HepG2 (cell line): Measurements from ENCODE around the gene ATOSB. TPM values are rescaled to one million over a fixed set of nuclear protein-coding genes. Genes with fewer than 3 reads are reported as not detected.

Experiments
- EEA1 ChIP-seq: sonication (generic); formaldehyde crosslinking; IDR thresholded peaks from 2 replicates; pipeline ENCODE4 v1.5.1; 2020; ENCODE audit warnings: mild to moderate bottlenecking, missing genetic modification reagents, borderline replicate concordance
- ETV5 ChIP-seq: IDR thresholded peaks from 2 replicates; pipeline ENCODE4 v1.6.1; 2018; ENCODE audit warnings: missing biosample characterization, missing genetic modification reagents, inconsistent platforms, borderline replicate concordance
- FIP1L1 ChIP-seq: fragments of 200-400 bp; formaldehyde crosslinking; IDR thresholded peaks from 2 replicates; pipeline ENCODE4 v1.6.1; 2018; ENCODE audit warnings: low read depth, mild to moderate bottlenecking, low read length, moderate library complexity, borderline replicate concordance; ENCODE audit not compliant: insufficient read depth
- FOXP4 ChIP-seq: sonication (generic); formaldehyde crosslinking; IDR thresholded peaks from 2 replicates; pipeline ENCODE4 v1.4.0; 2020; ENCODE audit warnings: missing genetic modification reagents
- GLI4 ChIP-seq: sonication (generic); formaldehyde crosslinking; IDR thresholded peaks from 2 replicates; pipeline ENCODE4 v1.5.1; 2020; ENCODE audit warnings: missing genetic modification reagents, mild to moderate bottlenecking, moderate library complexity, borderline replicate concordance
- HDAC6 ChIP-seq: fragments of 200-600 bp; sonication (generic); IDR thresholded peaks from 2 replicates; pipeline ENCODE4 v1.7.0; 2017; ENCODE audit warnings: mild to moderate bottlenecking, antibody characterized with exemption, low read length, low read depth
- HNRNPH1 ChIP-seq: fragments of 200-400 bp; formaldehyde crosslinking; optimal IDR thresholded peaks from 2 replicates; pipeline ENCODE3; 2017; ENCODE audit warnings: mild to moderate bottlenecking, low read depth, low read length
- HOXA7 ChIP-seq: sonication (generic); formaldehyde crosslinking; IDR thresholded peaks from 2 replicates; pipeline ENCODE4 v1.8.1; 2022; ENCODE audit warnings: mild to moderate bottlenecking, missing genetic modification reagents, moderate library complexity
- KDM4B ChIP-seq: sonication (generic); formaldehyde crosslinking; IDR thresholded peaks from 2 replicates; pipeline ENCODE4 v1.4.0; 2020; ENCODE audit warnings: missing genetic modification reagents
- MED13 ChIP-seq: sonication (generic); formaldehyde crosslinking; IDR thresholded peaks from 2 replicates; pipeline ENCODE4 v1.5.0; 2020; ENCODE audit warnings: missing genetic modification reagents
- MIXL1 ChIP-seq: IDR thresholded peaks from 2 replicates; pipeline ENCODE4 v1.6.1; 2016
- MTA3 ChIP-seq: sonication (generic); formaldehyde crosslinking; IDR thresholded peaks from 2 replicates; pipeline ENCODE4 v1.4.0; 2020; ENCODE audit warnings: missing genetic modification reagents
- NCOR1 ChIP-seq: fragments of 200-600 bp; sonication (generic); IDR thresholded peaks from 2 replicates; pipeline ENCODE4 v1.7.0; 2017; ENCODE audit warnings: antibody characterized with exemption, low read length, borderline replicate concordance
- RAD21 ChIP-seq: fragments of 450-650 bp; formaldehyde crosslinking; IDR thresholded peaks from 2 replicates; pipeline ENCODE4 v1.5.0; 2020; ENCODE audit warnings: mild to moderate bottlenecking
- RFX1 ChIP-seq: fragments of 450-650 bp; IDR thresholded peaks from 2 replicates; pipeline ENCODE4 v1.6.1; 2017
- RFX5 ChIP-seq: IDR thresholded peaks from 2 replicates; pipeline ENCODE4 v1.6.1; 2011; ENCODE audit warnings: low read depth, low read length, improper control_type of control experiment
- SIX1 ChIP-seq: sonication (generic); formaldehyde crosslinking; IDR thresholded peaks from 2 replicates; pipeline ENCODE4 v1.4.0; 2020; ENCODE audit warnings: missing genetic modification reagents, borderline replicate concordance
- SMC3 ChIP-seq: IDR thresholded peaks from 2 replicates; pipeline ENCODE4 v1.6.1; 2011; ENCODE audit warnings: low read length, improper control_type of control experiment
- SOX5 ChIP-seq: IDR thresholded peaks from 2 replicates; pipeline ENCODE4 v1.6.1; 2016; ENCODE audit warnings: borderline replicate concordance
- TAF1 ChIP-seq: sonication (generic); formaldehyde crosslinking; IDR thresholded peaks from 2 replicates; pipeline ENCODE4 v1.4.0; 2020; ENCODE audit warnings: missing genetic modification reagents
- TRIM22 ChIP-seq: fragments of 450-650 bp; IDR thresholded peaks from 2 replicates; pipeline ENCODE4 v1.6.1; 2017
- TRIM24 ChIP-seq: sonication (generic); formaldehyde crosslinking; IDR thresholded peaks from 2 replicates; pipeline ENCODE4 v1.8.0; 2022; ENCODE audit warnings: mild to moderate bottlenecking, missing genetic modification reagents
- ZBTB21 ChIP-seq: sonication (generic); formaldehyde crosslinking; IDR thresholded peaks from 2 replicates; pipeline ENCODE4 v1.4.0; 2020; ENCODE audit warnings: missing genetic modification reagents
- ZKSCAN5 ChIP-seq: sonication (generic); formaldehyde crosslinking; IDR thresholded peaks from 2 replicates; pipeline ENCODE4 v1.5.1; 2020; ENCODE audit warnings: mild to moderate bottlenecking, missing genetic modification reagents
- ZKSCAN8 ChIP-seq: IDR thresholded peaks from 2 replicates; pipeline ENCODE4 v1.6.1; 2016; ENCODE audit warnings: borderline replicate concordance, missing genetic modification reagents, missing compliant biosample characterization
- ZNF230 ChIP-seq: sonication (generic); formaldehyde crosslinking; IDR thresholded peaks from 2 replicates; pipeline ENCODE4 v1.4.0; 2020; ENCODE audit warnings: mild to moderate bottlenecking, missing genetic modification reagents
- ZNF326 ChIP-seq: sonication (generic); formaldehyde crosslinking; IDR thresholded peaks from 2 replicates; pipeline ENCODE4 v1.4.0; 2020; ENCODE audit warnings: missing genetic modification reagents, borderline replicate concordance
- ZNF432 ChIP-seq: sonication (generic); formaldehyde crosslinking; IDR thresholded peaks from 2 replicates; pipeline ENCODE4 v1.5.0; 2020; ENCODE audit warnings: missing genetic modification reagents, mild to moderate bottlenecking, borderline replicate concordance
- ZNF660 ChIP-seq: sonication (generic); formaldehyde crosslinking; IDR thresholded peaks from 2 replicates; pipeline ENCODE4 v1.5.1; 2020; ENCODE audit warnings: mild to moderate bottlenecking, low read depth, missing genetic modification reagents, borderline replicate concordance
- ZNF674 ChIP-seq: sonication (generic); formaldehyde crosslinking; IDR thresholded peaks from 2 replicates; pipeline ENCODE4 v1.5.0; 2020; ENCODE audit warnings: low read depth, mild to moderate bottlenecking, missing genetic modification reagents
- ZNF761 ChIP-seq: sonication (generic); formaldehyde crosslinking; conservative IDR thresholded peaks from 2 replicates; pipeline ENCODE4 v1.4.0; 2020; ENCODE audit warnings: mild to moderate bottlenecking, missing genetic modification reagents
- ZNF777 ChIP-seq: sonication (generic); formaldehyde crosslinking; IDR thresholded peaks from 2 replicates; pipeline ENCODE4 v1.4.0; 2020; ENCODE audit warnings: missing genetic modification reagents
- polyA plus RNA-seq, 8 experiments: library from polyadenylated mRNA; depleted of rRNA in 3 of 8; stranded (reverse) in 7 of 8; unstranded in 1 of 8; fragments of >200 nt; fragmentation: Illumina TruSeq in 4 of 8; extraction: Trizol in 4 of 8; gene quantifications; 2 replicates each; pipeline versions ENCODE4 v1.2.1 to v1.2.3, GENCODE V29; 2011 to 2016; ENCODE audit warnings: low read depth in 4 of 8, missing spikeins in 1 of 8, mixed read lengths in 1 of 8; ENCODE audit not compliant: insufficient read depth in 1 of 8
- total RNA-seq, 5 experiments: library from RNA; depleted of rRNA; stranded (reverse); fragments of >200 nt; fragmentation: Illumina TruSeq; extraction: Trizol; gene quantifications; 2 replicates each; pipeline ENCODE4 v1.2.3, GENCODE V29; 2016; ENCODE audit warnings: low read depth in 1 of 5

The ATOSB gene
- total and polyA plus RNA-seq, 2 of the 13 experiments (the other 11 are each of a cell fraction or from before 2014, with no cell fraction given), result 1.9 to 6.4 TPM

DNA sequence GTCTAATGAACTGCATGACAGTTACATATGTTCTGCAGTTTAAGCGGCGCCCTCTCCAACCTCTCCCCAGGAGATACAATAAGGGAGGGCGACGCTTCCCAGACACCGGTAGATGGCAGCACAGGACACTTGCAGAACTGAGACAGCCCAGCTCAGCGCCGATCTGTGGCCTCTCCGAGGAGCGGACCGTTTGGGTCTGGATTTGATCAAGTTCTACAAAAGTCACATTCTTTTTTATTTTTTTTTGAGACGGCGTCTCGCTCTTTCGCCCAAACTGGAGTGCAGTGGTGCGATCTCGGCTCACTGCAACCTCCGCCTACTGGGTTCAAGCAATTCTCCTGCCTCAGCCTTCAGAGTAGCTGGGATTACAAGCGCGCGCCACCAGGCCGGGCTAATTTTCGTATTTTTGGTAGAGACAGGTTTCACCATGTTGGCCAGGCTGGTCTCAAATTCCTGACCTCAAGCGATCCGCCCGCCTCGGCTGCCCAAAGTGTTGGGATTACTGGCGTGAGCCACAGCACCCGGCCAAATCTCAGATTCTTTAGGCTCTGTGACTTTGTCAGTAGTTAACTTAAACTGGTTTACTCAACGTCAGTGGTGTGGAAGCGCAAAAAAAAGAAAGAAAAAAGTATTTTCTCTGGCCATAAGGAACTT lies 1.4 kb upstream of the ATOSB start (continued):
- TF ChIP-seq EEA1 (CRISPR knock-in tag) (no peak), RFX5 (no peak), ZKSCAN8 (CRISPR knock-in tag) (peak; percentile 67; the same call in 1 of the 2 replicates), RAD21 (peak; percentile 84), HOXA7 (no peak), GLI4 (CRISPR knock-in tag) (no peak), ZNF326 (CRISPR knock-in tag) (no peak), ZKSCAN5 (CRISPR knock-in tag) (no peak), FIP1L1 (no peak), SIX1 (CRISPR knock-in tag) (no peak), ZNF777 (CRISPR knock-in tag) (peak; percentile 33; the same call in 1 of the 2 replicates), KDM4B (CRISPR knock-in tag) (no peak), SOX5 (no peak), HNRNPH1 (no peak), ZNF660 (CRISPR knock-in tag) (no peak), TAF1 (CRISPR knock-in tag) (no peak), ZNF674 (CRISPR knock-in tag) (no peak), FOXP4 (CRISPR knock-in tag) (no peak), TRIM24 (CRISPR knock-in tag) (no peak), NCOR1 (no peak), MTA3 (CRISPR knock-in tag) (no peak), ZBTB21 (CRISPR knock-in tag) (no peak), RFX1 (no peak), HDAC6 (no peak), MIXL1 (CRISPR knock-in tag) (peak; percentile 35; the same call in 1 of the 2 replicates), ZNF230 (CRISPR knock-in tag) (peak; percentile 93), ZNF432 (CRISPR knock-in tag) (no peak), ZNF761 (no peak), MED13 (CRISPR knock-in tag) (no peak), ETV5 (CRISPR knock-in tag) (0 out of 2 replicates have a peak, but pooled peaks have one; percentile 14), SMC3 (peak; percentile 86), TRIM22 (no peak)
